Measurements from ENCODE around the gene PALD1. TPM values are rescaled to one million over a fixed set of nuclear protein-coding genes. Genes with fewer than 3 reads are reported as not detected.

The PALD1 gene
- total and polyA plus RNA-seq, 9 of the 15 experiments (the other 6 are each of a cell fraction or from before 2014, with no cell fraction given) = 0.03 to 0.29 (median 0.09) TPM; not detected in 2

DNA sequence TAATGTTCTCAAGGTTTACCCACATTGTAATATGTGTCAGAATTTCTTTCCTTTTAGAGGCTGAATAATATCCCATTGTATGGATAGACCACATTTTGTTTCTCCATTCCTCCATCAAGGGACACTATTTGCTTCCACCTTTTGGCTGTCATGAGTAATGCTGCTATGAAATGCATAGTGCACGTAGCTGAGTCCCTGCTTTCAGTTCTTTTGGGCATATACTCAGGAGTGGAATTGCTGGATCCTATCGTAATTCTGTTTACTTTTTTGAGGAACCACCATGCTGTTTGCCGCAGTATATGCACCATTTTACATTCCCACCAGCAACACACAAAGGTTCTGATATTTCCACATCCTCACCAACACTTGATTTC is 64.0 kb downstream of the PALD1 start:
- H2AFZ ChIP-seq (ENCODE audit: low read depth, low read length) = no peak overlapping the region
- CTCF ChIA-PET (ENCODE audit: low intra/inter-chr PET ratio) = no interaction called here
- H3K9ac ChIP-seq (ENCODE audit: insufficient read depth in 1 of 2, low read depth in 2 of 2, low read length in 2 of 2) = no peak overlapping the region
- H3K36me3 ChIP-seq (ENCODE audit: control insufficient read depth, insufficient read depth, low read length) = no peaks in the 10 kb centered on the region
- peaks cover 3 to 29% of the 10 kb centered on the region in 2 experiments; a peak in 2 of 5 replicates for H3K27me3 ChIP-seq (ENCODE audit: control insufficient read depth in 2 of 2, insufficient read depth in 2 of 2, low read length in 2 of 2)
- H3K79me2 ChIP-seq (ENCODE audit: control insufficient read depth, insufficient read depth, low read length) = no peaks in the 10 kb centered on the region
- no peaks in the 10 kb centered on the region for H3K9me1 ChIP-seq (ENCODE audit: control insufficient read depth, insufficient read depth, low read length)
- in situ Hi-C loops (cut with MboI) (no loop called here), intact Hi-C loops (cut with micrococcal nuclease) (loop anchor here (10.0 kb wide), 1 partner anchor 662 kb away; no protein-coding TSS in a partner anchor)
- H3K27ac ChIP-seq (ENCODE audit: extremely low read depth, low read depth, low read length) = no peak overlapping the region
- H3K9me3 ChIP-seq (replicated peaks; ENCODE audit: control insufficient read depth, insufficient read depth, low read depth, low read length) = no peaks in the 10 kb centered on the region
- no peak overlapping the region for H3K4me2 ChIP-seq (ENCODE audit: insufficient read depth, low read length)
- ATAC-seq (no peak), DNase-seq (ENCODE audit: extremely low read depth in 1 of 4, low spot score in 3 of 4) (no peak), FAIRE-seq (no peak)
- no peak for TF ChIP-seq CEBPG (CRISPR knock-in tag; IDR thresholded peaks at IDR 0.05)
- TF ChIP-seq CEBPG (tag; conservative IDR thresholded peaks at IDR 0.05 in 1 of 2, IDR thresholded peaks at IDR 0.05 in 1 of 2) = 0 out of 4 replicates have a peak, but pooled peaks of 1 of the 2 experiments have one; percentile 0
- TF ChIP-seq SMARCB1 (IDR thresholded peaks at IDR 0.05; ENCODE audit: insufficient read length, low read depth) = no peak
- TF ChIP-seq, protein P1, sequence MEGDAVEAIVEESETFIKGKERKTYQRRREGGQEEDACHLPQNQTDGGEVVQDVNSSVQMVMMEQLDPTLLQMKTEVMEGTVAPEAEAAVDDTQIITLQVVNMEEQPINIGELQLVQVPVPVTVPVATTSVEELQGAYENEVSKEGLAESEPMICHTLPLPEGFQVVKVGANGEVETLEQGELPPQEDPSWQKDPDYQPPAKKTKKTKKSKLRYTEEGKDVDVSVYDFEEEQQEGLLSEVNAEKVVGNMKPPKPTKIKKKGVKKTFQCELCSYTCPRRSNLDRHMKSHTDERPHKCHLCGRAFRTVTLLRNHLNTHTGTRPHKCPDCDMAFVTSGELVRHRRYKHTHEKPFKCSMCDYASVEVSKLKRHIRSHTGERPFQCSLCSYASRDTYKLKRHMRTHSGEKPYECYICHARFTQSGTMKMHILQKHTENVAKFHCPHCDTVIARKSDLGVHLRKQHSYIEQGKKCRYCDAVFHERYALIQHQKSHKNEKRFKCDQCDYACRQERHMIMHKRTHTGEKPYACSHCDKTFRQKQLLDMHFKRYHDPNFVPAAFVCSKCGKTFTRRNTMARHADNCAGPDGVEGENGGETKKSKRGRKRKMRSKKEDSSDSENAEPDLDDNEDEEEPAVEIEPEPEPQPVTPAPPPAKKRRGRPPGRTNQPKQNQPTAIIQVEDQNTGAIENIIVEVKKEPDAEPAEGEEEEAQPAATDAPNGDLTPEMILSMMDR (IDR thresholded peaks at IDR 0.05 in 2 of 3, conservative IDR thresholded peaks at IDR 0.05 in 1 of 3; ENCODE audit: insufficient read depth in 2 of 3, low read depth in 1 of 3, low read length in 3 of 3) = peak; percentile 24 to 42 (median 36); a peak in 4 of 6 replicates
- TF ChIP-seq RAD21 (CRISPR knock-in tag; conservative IDR thresholded peaks at IDR 0.05 in 1 of 2, IDR thresholded peaks at IDR 0.05 in 1 of 2) = peak in 1 of 2 experiments; percentile 55; a peak in 2 of 4 replicates
- TF ChIP-seq PTTG1 (tag; IDR thresholded peaks at IDR 0.05; ENCODE audit: low read depth) = no peak
- TF ChIP-seq CTCFL (IDR thresholded peaks at IDR 0.05; ENCODE audit: borderline replicate concordance, insufficient read depth, low read depth, low read length, poor library complexity, severe bottlenecking) = no peak
- no peak for TF ChIP-seq CXXC5 (CRISPR knock-in tag; IDR thresholded peaks at IDR 0.05)
- H3K4me1 ChIP-seq (replicated peaks in 1 of 2; ENCODE audit: control insufficient read depth in 2 of 2, insufficient read depth in 2 of 2, low read length in 2 of 2) = peaks cover 0 to 38% of the 10 kb centered on the region in 2 experiments; a peak in 3 of 5 replicates
- peaks cover 7% of the 10 kb centered on the region; the same call in 1 of the 2 replicates for H4K20me1 ChIP-seq (replicated peaks; ENCODE audit: control insufficient read depth, insufficient read depth, low read length)
- BruUV-seq (replicated peaks) = no TSS peak
- no peak overlapping the region for H3K4me3 ChIP-seq
- 2% methylated on average over 3 of the region's 3 CpGs for WGBS (ENCODE audit: insufficient coverage, low coverage, missing lambda C conversion rate)
- POLR2A ChIA-PET = interaction anchor here (0.5 to 0.7 kb wide), 2 partner anchors 13 to 75 kb away, joined by 3 read pairs; no protein-coding TSS in a partner anchor
